Diencephalon (tissue), 1 donor: ENCODE measurements around the gene MALAT1. TPM values are rescaled to one million over a fixed set of nuclear protein-coding genes. Genes with fewer than 3 reads are reported as not detected.

Experiments used
- small RNA-seq: library from RNA; depleted of rRNA; stranded (forward); fragments of <200 nt; gene quantifications from one replicate; pipeline ENCODE3, GENCODE V24; 2014
- total RNA-seq: library from RNA; depleted of rRNA; stranded (reverse); fragments of >200 nt; gene quantifications from one replicate; pipeline ENCODE4 v1.2.3, GENCODE V29; 2014

The MALAT1 gene
- total RNA-seq: 9,748 TPM

DNA sequence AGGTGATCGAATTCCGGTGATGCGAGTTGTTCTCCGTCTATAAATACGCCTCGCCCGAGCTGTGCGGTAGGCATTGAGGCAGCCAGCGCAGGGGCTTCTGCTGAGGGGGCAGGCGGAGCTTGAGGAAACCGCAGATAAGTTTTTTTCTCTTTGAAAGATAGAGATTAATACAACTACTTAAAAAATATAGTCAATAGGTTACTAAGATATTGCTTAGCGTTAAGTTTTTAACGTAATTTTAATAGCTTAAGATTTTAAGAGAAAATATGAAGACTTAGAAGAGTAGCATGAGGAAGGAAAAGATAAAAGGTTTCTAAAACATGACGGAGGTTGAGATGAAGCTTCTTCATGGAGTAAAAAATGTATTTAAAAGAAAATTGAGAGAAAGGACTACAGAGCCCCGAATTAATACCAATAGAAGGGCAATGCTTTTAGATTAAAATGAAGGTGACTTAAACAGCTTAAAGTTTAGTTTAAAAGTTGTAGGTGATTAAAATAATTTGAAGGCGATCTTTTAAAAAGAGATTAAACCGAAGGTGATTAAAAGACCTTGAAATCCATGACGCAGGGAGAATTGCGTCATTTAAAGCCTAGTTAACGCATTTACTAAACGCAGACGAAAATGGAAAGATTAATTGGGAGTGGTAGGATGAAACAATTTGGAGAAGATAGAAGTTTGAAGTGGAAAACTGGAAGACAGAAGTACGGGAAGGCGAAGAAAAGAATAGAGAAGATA is at the start of gene MALAT1:
TSS of gene MALAT1 (plus strand) at position 69 of the 736 bp plus-strand sequence.

DNA sequence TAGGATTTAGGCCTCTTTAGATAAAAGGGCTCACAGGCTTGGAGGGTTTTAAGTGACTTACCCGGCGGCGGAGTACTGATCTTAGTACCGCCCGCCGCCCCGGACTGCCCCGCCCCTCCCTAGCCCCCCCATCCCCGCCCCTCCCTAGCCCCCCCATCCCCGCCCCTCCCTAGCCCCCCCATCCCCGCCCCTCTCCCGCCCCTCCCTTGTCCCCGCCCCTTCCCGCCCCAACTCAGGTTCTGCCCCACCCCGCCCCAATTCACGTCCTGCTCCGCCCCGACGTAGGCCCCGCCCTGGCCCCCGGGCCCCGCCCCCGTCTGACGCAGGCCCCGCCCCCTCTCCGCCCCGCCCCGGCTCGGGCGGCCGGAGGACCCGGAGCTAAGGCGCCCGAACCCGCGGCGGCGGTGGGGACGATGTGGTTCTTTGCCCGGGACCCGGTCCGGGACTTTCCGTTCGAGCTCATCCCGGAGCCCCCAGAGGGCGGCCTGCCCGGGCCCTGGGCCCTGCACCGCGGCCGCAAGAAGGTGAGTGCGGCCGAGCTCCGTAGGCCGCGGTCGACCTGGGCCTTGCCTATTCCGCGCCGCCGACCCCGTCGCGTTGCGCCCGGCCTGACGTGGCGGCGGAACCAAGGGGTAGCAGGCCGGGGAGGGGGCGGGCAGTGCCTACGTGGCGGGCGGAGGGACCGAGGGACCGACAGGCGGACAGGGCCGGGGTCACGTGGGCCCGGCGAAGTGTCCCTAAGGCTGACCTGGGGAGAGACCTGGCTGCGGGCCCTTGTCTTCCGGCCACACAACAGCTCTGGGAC is 26.1 kb downstream of the MALAT1 start, which contains the start of gene SCYL1:
TSS of gene SCYL1 (plus strand) at position 343 of the 805 bp plus-strand sequence. CDS start at position 414, 71 bp downstream.

Small RNA genes within 50 kb of the gene (small RNA-seq; reads per million reads assigned to genes)
- gene RF01684: not detected

Other genes with a start within 250 kb of the MALAT1 start
- gene POLA2, start 237.1 kb upstream of the MALAT1 start, total RNA-seq: 1.8 TPM
- 8.1 TPM for gene CDC42EP2, start 184.2 kb upstream of the MALAT1 start, total RNA-seq
- 31.4 TPM for gene DPF2, start 165.2 kb upstream of the MALAT1 start, total RNA-seq
- 3.2 TPM for gene TIGD3, start 144.3 kb upstream of the MALAT1 start, total RNA-seq
- 0.92 TPM for gene SLC25A45, start 116.4 kb upstream of the MALAT1 start, total RNA-seq
- 9.5 TPM for gene FRMD8, start 112.4 kb upstream of the MALAT1 start, total RNA-seq
- 6.5 TPM for gene NEAT1, start 76.2 kb upstream of the MALAT1 start, total RNA-seq
- gene SCYL1, start 26.0 kb downstream of the MALAT1 start, total RNA-seq: 40.6 TPM
- 24.0 TPM for gene LTBP3, start 59.3 kb downstream of the MALAT1 start, total RNA-seq
- gene ZNRD2, start 71.4 kb downstream of the MALAT1 start, total RNA-seq: 25.4 TPM
- 29.3 TPM for gene FAM89B, start 73.5 kb downstream of the MALAT1 start, total RNA-seq
- 11.8 TPM for gene EHBP1L1, start 77.0 kb downstream of the MALAT1 start, total RNA-seq
- gene KCNK7, start 96.8 kb downstream of the MALAT1 start, total RNA-seq: not detected
- 11.5 TPM for gene MAP3K11, start 115.2 kb downstream of the MALAT1 start, total RNA-seq
- gene PCNX3, start 116.7 kb downstream of the MALAT1 start, total RNA-seq: 18.0 TPM
- 6.7 TPM for gene SIPA1, start 139.1 kb downstream of the MALAT1 start, total RNA-seq
- 14.1 TPM for gene RELA, start 163.9 kb downstream of the MALAT1 start, total RNA-seq
- gene KAT5, start 213.2 kb downstream of the MALAT1 start, total RNA-seq: 46.8 TPM
- 9.5 TPM for gene RNASEH2C, start 221.8 kb downstream of the MALAT1 start, total RNA-seq